ENCODE measurements around the gene SEMA3A.

The SEMA3A gene

GRCh38 chr7:83930262-83930661 is 264.3 kb downstream of the SEMA3A start:
- no peak for DNase-seq (ENCODE audit: low read depth)

DNA sequence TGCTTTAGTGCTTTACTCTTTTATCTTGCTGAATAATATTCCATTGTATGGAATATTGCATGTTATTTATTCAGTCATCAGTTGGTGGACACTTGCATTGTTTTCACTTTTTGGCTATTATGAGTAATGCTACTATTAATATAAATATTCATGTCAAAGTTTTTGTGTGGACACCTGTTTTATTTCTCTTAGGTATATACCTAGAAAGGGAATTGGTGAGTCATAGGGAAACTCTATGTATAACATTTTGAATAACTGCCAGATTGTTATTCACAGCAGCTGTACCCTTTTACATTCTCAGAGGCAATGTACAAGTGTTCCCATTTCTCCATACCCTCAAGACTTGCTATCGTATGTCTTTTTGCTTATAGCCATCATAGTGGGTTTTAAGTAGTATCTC is 268.7 kb downstream of the SEMA3A start:
- DNase-seq (ENCODE audit: low read depth): no peak

GRCh38 chr7:83921941-83922607 is 272.5 kb downstream of the SEMA3A start:
- DNase-seq (ENCODE audit: low read depth): peak; percentile 20

DNA sequence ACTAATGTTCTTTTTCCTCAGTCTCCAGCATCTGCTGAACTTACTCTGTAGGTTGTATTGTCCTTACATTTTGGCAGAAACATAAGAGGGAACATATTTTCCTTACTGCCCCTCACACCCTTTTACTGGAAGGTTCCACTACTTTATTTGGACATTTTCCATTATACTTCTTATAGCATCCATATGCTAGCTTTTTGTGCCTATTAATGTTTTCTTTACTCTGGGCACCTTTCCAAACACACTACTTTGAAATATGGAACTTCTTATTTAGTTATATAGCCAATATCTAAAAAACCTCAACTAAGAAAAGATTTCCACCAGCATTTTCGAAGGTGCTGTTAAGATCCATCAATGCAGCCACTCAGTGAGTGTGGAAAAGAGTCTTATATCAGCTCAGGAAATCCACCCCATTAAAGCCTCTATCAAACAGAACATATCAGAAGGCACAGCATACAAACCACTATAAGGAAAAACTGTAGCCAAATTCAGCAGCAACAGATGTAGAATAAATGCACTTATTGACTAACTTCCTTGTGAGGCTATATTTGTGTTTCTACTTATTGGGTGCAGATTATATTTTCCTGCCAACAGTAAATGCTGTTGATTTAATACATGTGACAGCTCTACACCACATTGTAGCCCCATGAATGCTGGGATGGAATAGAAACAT is 273.2 kb downstream of the SEMA3A start:
- DNase-seq (ENCODE audit: low read depth): no peak

DNA sequence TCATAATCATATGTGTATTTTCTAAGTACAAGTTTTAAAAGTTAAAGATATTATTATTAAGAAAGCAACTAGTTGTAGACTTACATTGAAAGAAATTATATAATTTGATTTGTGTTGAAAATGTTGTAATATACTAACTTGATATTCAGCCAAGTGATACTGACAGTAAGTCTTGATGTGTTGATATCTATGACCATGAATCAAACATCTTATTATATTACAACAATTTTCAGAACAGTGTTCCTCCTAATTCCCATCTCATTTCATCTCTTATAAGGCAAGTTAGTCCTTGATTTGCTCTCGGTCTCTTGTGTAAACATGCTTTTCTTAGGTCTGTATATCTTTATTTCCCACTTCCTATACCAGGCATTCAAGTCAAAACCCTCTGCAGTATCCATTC is 276.4 kb downstream of the SEMA3A start:
- DNase-seq (ENCODE audit: low read depth): no peak

- no peak for DNase-seq (ENCODE audit: low read depth)
Observed at GRCh38 chr7:83913174-83913573, 281.4 kb downstream of the SEMA3A start.

DNA sequence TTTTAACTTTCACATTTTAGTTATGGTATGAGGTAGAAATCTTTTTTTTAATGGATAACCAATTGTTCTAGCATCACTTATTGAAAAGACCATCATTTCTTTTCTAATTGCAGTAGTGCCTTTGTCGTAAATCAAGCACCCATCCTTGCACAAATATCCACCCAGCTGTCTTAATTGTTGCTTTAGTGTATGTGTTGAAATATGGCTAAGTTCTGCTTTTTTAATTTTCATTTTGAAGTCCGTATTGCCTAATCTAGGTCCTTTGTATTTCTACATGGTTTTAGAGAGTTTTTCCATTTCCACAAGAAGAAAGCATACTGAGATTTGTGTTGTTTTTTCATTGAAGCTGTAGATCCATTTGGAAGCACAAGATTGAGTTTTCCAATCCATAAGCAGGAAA is 286.1 kb downstream of the SEMA3A start:
- DNase-seq (ENCODE audit: low read depth): no peak
